Stimulated activated CD4-positive, alpha-beta T cell treated with anti-CD3 and anti-CD28 coated beads, Interleukin-12 subunit alpha, Interleukin-12 subunit beta, amount 100 ng/mL, for 4 hours (primary cell): Measurements from ENCODE around the gene GEMIN4.
"Not testable (repeated sequence)": the region's sequence is repeated elsewhere in the genome, so short reads cannot be mapped to it uniquely, and the experiment has no call there.

Source experiments
- DNase-seq: peaks from one replicate; pipeline ENCODE4 v3.0.0-alpha.2; 2020

GEMIN4 gene

DNA sequence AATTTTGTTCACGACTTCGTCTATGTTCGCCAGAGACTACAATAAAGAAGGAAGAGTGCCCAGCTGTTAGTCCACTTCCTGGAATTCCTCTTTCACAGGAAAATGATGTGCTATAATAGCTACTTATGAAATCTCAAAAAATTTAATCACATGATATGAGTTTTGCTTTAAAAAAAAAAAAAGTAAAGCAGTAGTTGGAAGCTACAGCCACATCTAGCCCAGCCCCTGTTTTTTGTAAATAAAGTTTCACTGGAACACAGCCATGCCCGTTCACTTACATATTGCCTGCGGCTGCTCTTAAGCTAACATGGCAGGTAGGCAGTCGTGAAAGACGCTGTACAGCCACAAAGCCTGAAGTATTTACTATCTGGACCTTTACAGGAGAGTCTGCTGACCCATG lies 52.7 kb downstream of the GEMIN4 start:
- DNase-seq = no peak

DNA sequence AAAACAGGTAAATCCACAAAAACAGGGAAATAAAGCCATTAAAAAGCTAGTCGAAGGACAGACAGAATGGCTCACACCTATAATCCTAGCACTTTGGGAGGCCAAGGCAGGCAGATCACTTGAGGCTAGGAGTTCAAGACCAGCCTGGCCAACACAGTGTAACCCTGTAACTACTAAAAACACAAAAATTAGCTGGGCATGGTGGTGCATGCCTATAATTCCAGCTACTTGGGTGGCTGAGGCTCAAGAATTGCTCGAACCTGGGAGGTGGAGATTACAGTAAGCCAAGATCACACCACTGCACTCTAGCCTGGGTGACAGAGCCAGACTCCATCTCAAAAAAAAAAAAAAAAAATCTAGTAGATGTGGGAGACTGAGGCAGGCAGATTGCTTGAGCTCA lies 54.0 kb downstream of the GEMIN4 start:
- DNase-seq = not testable (repeated sequence)

DNA sequence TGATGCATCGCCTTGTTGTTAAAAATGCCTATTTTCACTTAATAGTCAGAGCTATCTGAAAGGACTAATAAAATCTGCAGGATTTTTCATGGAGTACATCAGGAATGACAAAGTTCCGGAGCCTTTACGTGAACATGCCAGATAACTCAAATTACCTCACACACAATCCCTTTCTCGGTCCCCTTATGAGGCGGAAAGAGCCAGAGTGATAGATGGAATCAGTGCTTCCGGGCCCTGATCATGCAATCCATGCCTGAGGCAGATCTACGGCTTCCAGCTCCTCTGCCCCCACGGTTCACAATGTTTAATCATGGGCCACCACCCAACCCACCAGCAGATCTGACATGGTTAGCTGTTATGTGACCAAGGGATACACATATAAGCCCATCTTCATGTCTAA lies 54.4 kb downstream of the GEMIN4 start:
- no peak for DNase-seq

DNA sequence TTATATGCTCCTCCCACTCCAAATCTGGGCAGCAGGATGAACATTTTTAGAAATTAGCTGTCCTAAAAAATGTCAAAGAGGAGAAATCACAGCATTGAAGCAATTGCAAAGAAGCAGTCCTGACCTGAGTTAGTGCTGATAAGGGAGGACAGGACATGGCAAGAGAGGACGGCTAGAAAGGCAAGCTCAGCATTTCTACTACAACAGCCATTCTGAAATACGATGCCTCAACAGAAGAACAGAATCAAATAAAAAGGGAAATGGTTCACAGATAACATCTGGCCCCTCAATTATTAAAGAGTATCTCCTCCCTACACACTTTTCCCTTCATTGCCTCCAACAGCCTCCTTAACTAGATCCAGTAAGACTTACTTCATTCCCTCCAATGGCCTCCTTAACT lies 55.7 kb downstream of the GEMIN4 start:
- DNase-seq = no peak
